Endodermal cell (in vitro differentiated cells): ENCODE data around the gene CFAP70. TPM values are rescaled to one million over a fixed set of nuclear protein-coding genes. Genes with fewer than 3 reads are reported as not detected.

Experiments used
- DNase-seq: peaks from one replicate; pipeline ENCODE4 v3.0.0-alpha.2; 2017
- H3K27ac ChIP-seq: 2 replicates; pipeline ENCODE4 v1.5.1; 2013; ENCODE audit warnings: mild to moderate bottlenecking, low read depth, low read length, moderate library complexity
- H3K27me3 ChIP-seq: 2 replicates; pipeline ENCODE4 v1.6.1; 2013; ENCODE audit warnings: mild to moderate bottlenecking, low read length, moderate library complexity; ENCODE audit not compliant: insufficient read depth, control insufficient read depth, poor library complexity, severe bottlenecking
- H3K36me3 ChIP-seq: 2 replicates; pipeline ENCODE4 v1.7.0; 2013; ENCODE audit warnings: mild to moderate bottlenecking, low read length, moderate library complexity; ENCODE audit not compliant: control insufficient read depth, insufficient read depth
- H3K4me1 ChIP-seq: one replicate; pipeline ENCODE4 v1.7.0; 2013; ENCODE audit warnings: low read length; ENCODE audit not compliant: control insufficient read depth, insufficient read depth
- H3K4me3 ChIP-seq: 2 replicates; pipeline ENCODE4 v1.5.1; 2013; ENCODE audit warnings: mild to moderate bottlenecking, low read length, moderate library complexity
- H3K9ac ChIP-seq: 2 replicates; pipeline ENCODE4 v1.6.1; 2013; ENCODE audit warnings: mild to moderate bottlenecking, low read length, moderate library complexity; ENCODE audit not compliant: poor library complexity, severe bottlenecking; ENCODE audit errors: extremely low read depth
- H3K9me3 ChIP-seq: 2 replicates; pipeline ENCODE4 v1.6.1; 2013; ENCODE audit warnings: mild to moderate bottlenecking, low read length, moderate library complexity; ENCODE audit not compliant: control insufficient read depth
- H3K27ac Mint-ChIP-seq: 2 replicates; pipeline ENCODE4 v1.8.0; 2020; ENCODE audit warnings: mixed read lengths
- H3K27me3 Mint-ChIP-seq: 2 replicates; pipeline ENCODE4 v1.8.0; 2021; ENCODE audit warnings: mild to moderate bottlenecking, mixed read lengths; ENCODE audit not compliant: insufficient read depth
- H3K36me3 Mint-ChIP-seq: 2 replicates; pipeline ENCODE4 v1.8.0; 2020; ENCODE audit warnings: low read depth, mixed read lengths
- H3K4me1 Mint-ChIP-seq: 2 replicates; pipeline ENCODE4 v1.8.0; 2020; ENCODE audit warnings: mixed read lengths
- H3K4me3 Mint-ChIP-seq: 2 replicates; pipeline ENCODE4 v1.8.0; 2020; ENCODE audit warnings: mild to moderate bottlenecking, moderate library complexity, mixed read lengths
- H3K9me3 Mint-ChIP-seq: 2 replicates; pipeline ENCODE4 v1.8.0; 2020; ENCODE audit warnings: mild to moderate bottlenecking, mixed read lengths
- WGBS, 2 experiments: methylation state at CpG; one replicate each; pipeline versions ENCODE4 v1.1.5 to v1.1.7; 2013; ENCODE audit warnings: missing lambda C conversion rate in 2 of 2, mixed read lengths in 1 of 2; ENCODE audit not compliant: insufficient coverage in 1 of 2, insufficient read length in 1 of 2; 5-methylcytosine and 5-hydroxymethylcytosine counted together
- total RNA-seq, 2 donors: library from RNA; stranded (reverse); fragmentation: NEBNext Ultra II Directional in 1 of 2; extraction: Animal tissue kit (Norgen Biotek cat#: 25700) in 1 of 2; gene quantifications; 2 replicates in 1 of 2; 3 replicates in 1 of 2; pipeline ENCODE4 v1.2.1, GENCODE V29; 2021
- TF ChIP-seq, protein P1 (sequence below): fragments of 200-600 bp; sonication (generic); conservative IDR thresholded peaks from 2 replicates; pipeline ENCODE4 v1.5.0; 2021; ENCODE audit warnings: antibody characterized with exemption, mild to moderate bottlenecking

CFAP70 gene
- total RNA-seq, 2 donors from 2014 or later, result 0.58 to 0.77 TPM

DNA sequence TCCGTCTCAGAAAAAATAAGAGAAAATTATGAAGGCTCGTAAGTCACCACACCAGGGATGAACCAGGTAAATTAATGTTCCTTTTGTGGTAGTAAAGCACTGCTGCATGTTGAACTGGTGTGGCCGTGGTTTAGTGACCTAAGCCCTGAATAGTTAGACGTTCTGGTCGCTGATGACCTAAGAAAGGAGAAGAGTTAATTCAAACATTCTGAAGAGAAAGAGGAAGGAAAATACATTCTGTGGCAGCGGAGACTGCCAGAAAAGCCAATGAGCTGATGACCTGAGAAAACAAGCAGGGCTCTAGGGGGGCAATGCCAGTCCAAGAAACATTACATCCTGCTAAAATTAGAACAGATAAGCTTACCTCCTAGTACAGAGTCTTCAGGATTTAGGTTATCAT is 129.1 kb downstream of the CFAP70 start:
- H3K27me3 Mint-ChIP-seq, result no peaks in the 10 kb centered on the region
- no peak overlapping the region for H3K27ac Mint-ChIP-seq
- TF ChIP-seq, protein P1, sequence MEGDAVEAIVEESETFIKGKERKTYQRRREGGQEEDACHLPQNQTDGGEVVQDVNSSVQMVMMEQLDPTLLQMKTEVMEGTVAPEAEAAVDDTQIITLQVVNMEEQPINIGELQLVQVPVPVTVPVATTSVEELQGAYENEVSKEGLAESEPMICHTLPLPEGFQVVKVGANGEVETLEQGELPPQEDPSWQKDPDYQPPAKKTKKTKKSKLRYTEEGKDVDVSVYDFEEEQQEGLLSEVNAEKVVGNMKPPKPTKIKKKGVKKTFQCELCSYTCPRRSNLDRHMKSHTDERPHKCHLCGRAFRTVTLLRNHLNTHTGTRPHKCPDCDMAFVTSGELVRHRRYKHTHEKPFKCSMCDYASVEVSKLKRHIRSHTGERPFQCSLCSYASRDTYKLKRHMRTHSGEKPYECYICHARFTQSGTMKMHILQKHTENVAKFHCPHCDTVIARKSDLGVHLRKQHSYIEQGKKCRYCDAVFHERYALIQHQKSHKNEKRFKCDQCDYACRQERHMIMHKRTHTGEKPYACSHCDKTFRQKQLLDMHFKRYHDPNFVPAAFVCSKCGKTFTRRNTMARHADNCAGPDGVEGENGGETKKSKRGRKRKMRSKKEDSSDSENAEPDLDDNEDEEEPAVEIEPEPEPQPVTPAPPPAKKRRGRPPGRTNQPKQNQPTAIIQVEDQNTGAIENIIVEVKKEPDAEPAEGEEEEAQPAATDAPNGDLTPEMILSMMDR, result no peak

DNA sequence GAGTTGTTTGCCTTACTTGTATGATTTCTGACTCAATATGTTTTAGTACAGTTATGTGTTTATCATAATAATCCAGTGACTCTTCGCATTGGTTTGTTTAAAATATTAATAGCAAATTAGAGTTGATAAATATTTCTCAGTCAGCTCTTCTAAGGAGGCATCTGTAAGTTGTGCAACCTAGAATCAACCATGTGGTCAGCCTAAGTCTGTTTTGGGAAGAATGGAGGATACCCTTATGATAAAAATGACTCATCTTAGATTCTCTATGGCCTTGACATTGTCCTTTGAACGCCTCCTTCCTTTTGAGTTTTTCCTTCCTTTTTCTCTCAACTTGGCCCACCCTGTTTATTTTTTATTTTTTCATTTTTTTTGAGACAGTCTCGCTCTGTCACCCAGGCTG is 130.4 kb downstream of the CFAP70 start:
- no peak overlapping the region for H3K9ac ChIP-seq
- no peak overlapping the region for H3K4me3 Mint-ChIP-seq
- H3K27me3 Mint-ChIP-seq, result no peaks in the 10 kb centered on the region
- DNase-seq, result no peak
- peaks cover 15% of the 10 kb centered on the region for H3K36me3 ChIP-seq
- peaks cover 15% of the 10 kb centered on the region for H3K36me3 Mint-ChIP-seq
- no peak overlapping the region for H3K4me3 ChIP-seq
- H3K4me1 Mint-ChIP-seq, result no peaks in the 10 kb centered on the region
- 86 to 97% methylated on average over 2 to 3 of the region's 3 CpGs for WGBS, 2 experiments
- no peak overlapping the region for H3K27ac ChIP-seq
- H3K9me3 ChIP-seq, result no peaks in the 10 kb centered on the region
- TF ChIP-seq, protein P1, result no peak
- H3K9me3 Mint-ChIP-seq, result no peaks in the 10 kb centered on the region
- H3K4me1 ChIP-seq, result no peaks in the 10 kb centered on the region
- no peak overlapping the region for H3K27ac Mint-ChIP-seq
- no peaks in the 10 kb centered on the region for H3K27me3 ChIP-seq

More for the DNA sequence above, 129.1 kb downstream of the CFAP70 start:
- WGBS, 2 experiments, result 93 to 95% methylated on average over 6 of the region's 6 CpGs
- Histone ChIP-seq H3K27me3 (no peaks in the 10 kb centered on the region), H3K9me3 (no peaks in the 10 kb centered on the region), H3K4me1 (no peaks in the 10 kb centered on the region), H3K4me3 (no peak overlapping the region), H3K27ac (no peak overlapping the region), H3K36me3 (peaks cover 29% of the 10 kb centered on the region), H3K9ac (no peak overlapping the region)
- Mint-ChIP-seq H3K4me3 (no peak overlapping the region), H3K4me1 (no peaks in the 10 kb centered on the region), H3K36me3 (peaks cover 21% of the 10 kb centered on the region), H3K9me3 (no peaks in the 10 kb centered on the region)
- no peak for DNase-seq

DNA sequence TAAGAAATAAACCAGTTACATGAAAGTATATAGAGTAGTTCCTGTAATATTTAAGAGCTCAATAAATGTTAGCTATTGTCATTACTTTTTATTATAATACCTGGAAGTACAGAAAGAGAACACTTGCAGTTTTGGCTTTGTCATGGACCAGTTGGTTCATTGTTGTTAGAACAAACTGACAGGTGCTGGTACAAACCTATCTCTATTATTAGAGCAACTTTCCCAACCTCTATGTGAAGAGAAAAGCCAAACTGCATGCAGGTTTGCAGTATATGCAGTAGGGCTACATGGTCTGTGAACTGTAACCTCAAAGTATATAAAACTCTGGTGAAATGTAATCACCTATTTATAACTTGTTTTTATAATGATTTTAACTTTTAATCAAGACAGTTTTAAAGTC is 132.0 kb downstream of the CFAP70 start:
- H3K27me3 Mint-ChIP-seq, result no peaks in the 10 kb centered on the region
- no peak overlapping the region for H3K9ac ChIP-seq
- H3K9me3 ChIP-seq, result no peaks in the 10 kb centered on the region
- H3K36me3 Mint-ChIP-seq, result peaks cover 14% of the 10 kb centered on the region
- no peak overlapping the region for H3K27ac ChIP-seq
- TF ChIP-seq, protein P1, result no peak
- no peaks in the 10 kb centered on the region for H3K4me1 ChIP-seq
- no peak overlapping the region for H3K4me3 Mint-ChIP-seq
- H3K4me3 ChIP-seq, result no peak overlapping the region
- no peaks in the 10 kb centered on the region for H3K9me3 Mint-ChIP-seq
- no peak overlapping the region for H3K27ac Mint-ChIP-seq
- no peaks in the 10 kb centered on the region for H3K4me1 Mint-ChIP-seq
- peaks cover 5% of the 10 kb centered on the region for H3K36me3 ChIP-seq
- DNase-seq, result no peak
- no peaks in the 10 kb centered on the region for H3K27me3 ChIP-seq
